Smooth muscle cell (in vitro differentiated cells): Measurements from ENCODE around the gene DRC1. TPM values are rescaled to one million over a fixed set of nuclear protein-coding genes. Genes with fewer than 3 reads are reported as not detected.

Experiments
- DNase-seq: peaks from one replicate; lab custom pipeline; 2025; ENCODE audit not compliant: unreplicated experiment; lab: John Stamatoyannopoulos, UW
- H2AFZ ChIP-seq: fragments of 200-600 bp; sonication (generic); 2 replicates; pipeline ENCODE4 v1.6.0; 2016; ENCODE audit warnings: antibody characterized with exemption, low read depth, mild to moderate bottlenecking
- H3F3A ChIP-seq: fragments of 200-600 bp; sonication (generic); 2 replicates; pipeline ENCODE4 v1.6.0; 2017; ENCODE audit warnings: antibody characterized with exemption, low read depth
- H3K27ac ChIP-seq: fragments of 200-600 bp; sonication (generic); 2 replicates; pipeline ENCODE4 v1.5.1; 2016; ENCODE audit warnings: low read depth, mild to moderate bottlenecking
- H3K27me3 ChIP-seq: fragments of 200-600 bp; sonication (generic); 2 replicates; pipeline ENCODE4 v1.6.1; 2016; ENCODE audit warnings: low read depth, mild to moderate bottlenecking
- H3K36me3 ChIP-seq: fragments of 200-600 bp; sonication (generic); 2 replicates; pipeline ENCODE4 v1.5.1; 2016; ENCODE audit warnings: low read depth
- H3K4me1 ChIP-seq: fragments of 200-600 bp; sonication (generic); 2 replicates; pipeline ENCODE4 v1.5.1; 2016; ENCODE audit warnings: low read depth
- H3K4me2 ChIP-seq: fragments of 200-600 bp; sonication (generic); 2 replicates; pipeline ENCODE4 v1.6.0; 2016; ENCODE audit warnings: mild to moderate bottlenecking
- H3K4me3 ChIP-seq: fragments of 200-600 bp; sonication (generic); 2 replicates; pipeline ENCODE4 v1.5.1; 2016; ENCODE audit warnings: mild to moderate bottlenecking
- H3K79me2 ChIP-seq: fragments of 200-600 bp; sonication (generic); 2 replicates; pipeline ENCODE4 v1.6.0; 2016; ENCODE audit warnings: low read depth, mild to moderate bottlenecking
- H3K9ac ChIP-seq: fragments of 200-600 bp; sonication (generic); 2 replicates; pipeline ENCODE4 v1.6.0; 2016; ENCODE audit warnings: low read depth
- H3K9me3 ChIP-seq: fragments of 200-600 bp; sonication (generic); replicated peaks from 2 replicates; pipeline ENCODE4 v1.5.1; 2016; ENCODE audit warnings: low read depth
- H4K20me1 ChIP-seq: fragments of 200-600 bp; sonication (generic); 2 replicates; pipeline ENCODE4 v1.6.0; 2016; ENCODE audit warnings: low read depth
- CTCF ChIP-seq: fragments of 200-600 bp; sonication (generic); IDR thresholded peaks from 2 replicates; pipeline ENCODE4 v1.5.1; 2017; ENCODE audit warnings: borderline replicate concordance, mild to moderate bottlenecking, antibody characterized with exemption; ENCODE audit not compliant: insufficient read depth, poor library complexity, severe bottlenecking
- WGBS: methylation state at CpG from one replicate; pipeline ENCODE4 v1.1.7; 2016; ENCODE audit warnings: low lambda C conversion rate; 5-methylcytosine and 5-hydroxymethylcytosine counted together
- polyA plus RNA-seq: library from polyadenylated mRNA; unstranded; fragments of >200 nt; fragmentation: Nextera tagmentation; extraction: Ambion mirVana; gene quantifications from 2 replicates; pipeline ENCODE4 v1.2.1, GENCODE V29; 2016
- total RNA-seq: library from RNA; depleted of rRNA; stranded (reverse); fragments of >200 nt; gene quantifications from 2 replicates; pipeline ENCODE4 v1.2.3, GENCODE V29; 2014

DRC1 gene
- total and polyA plus RNA-seq, 2 experiments from 2014 or later = 0.14 TPM; not detected in 1

GRCh38 chr2:26474261-26474785, 72.6 kb downstream of the DRC1 start:
- no peaks in the 10 kb centered on the region for H3K9me3 ChIP-seq
- peaks cover 8% of the 10 kb centered on the region for H3K4me1 ChIP-seq
- no peak for TF ChIP-seq CTCF
- no peaks in the 10 kb centered on the region for H3F3A ChIP-seq
- no peak overlapping the region for H3K4me2 ChIP-seq
- no peaks in the 10 kb centered on the region for H3K36me3 ChIP-seq
- H3K9ac ChIP-seq = no peak overlapping the region
- no peaks in the 10 kb centered on the region for H3K27me3 ChIP-seq
- 95% methylated on average over 13 of the region's 14 CpGs for WGBS
- DNase-seq = no peak
- H2AFZ ChIP-seq = no peak overlapping the region
- H3K79me2 ChIP-seq = no peaks in the 10 kb centered on the region
- H3K4me3 ChIP-seq = no peak overlapping the region
- H4K20me1 ChIP-seq = no peaks in the 10 kb centered on the region
- H3K27ac ChIP-seq = no peak overlapping the region

GRCh38 chr2:26475037-26475436, 73.3 kb downstream of the DRC1 start:
- no peaks in the 10 kb centered on the region for H3K27me3 ChIP-seq
- H3K4me1 ChIP-seq = peaks cover 8% of the 10 kb centered on the region
- WGBS = 98% methylated on average over 6 of the region's 6 CpGs
- H3K9ac ChIP-seq = no peak overlapping the region
- no peaks in the 10 kb centered on the region for H3K79me2 ChIP-seq
- no peaks in the 10 kb centered on the region for H4K20me1 ChIP-seq
- no peak overlapping the region for H3K4me3 ChIP-seq
- no peaks in the 10 kb centered on the region for H3K9me3 ChIP-seq
- no peak overlapping the region for H3K4me2 ChIP-seq
- DNase-seq = no peak
- H3K36me3 ChIP-seq = no peaks in the 10 kb centered on the region
- H2AFZ ChIP-seq = no peak overlapping the region
- no peaks in the 10 kb centered on the region for H3F3A ChIP-seq
- TF ChIP-seq CTCF = no peak
- no peak overlapping the region for H3K27ac ChIP-seq

GRCh38 chr2:26475832-26476501, 74.2 kb downstream of the DRC1 start:
- Histone ChIP-seq H3K4me3 (no peak overlapping the region), H3K36me3 (no peaks in the 10 kb centered on the region), H3K4me2 (no peak overlapping the region), H2AFZ (no peak overlapping the region), H3K27me3 (no peaks in the 10 kb centered on the region), H4K20me1 (no peaks in the 10 kb centered on the region), H3K27ac (no peak overlapping the region), H3K4me1 (peaks cover 8% of the 10 kb centered on the region), H3K9me3 (no peaks in the 10 kb centered on the region), H3K9ac (no peak overlapping the region), H3F3A (no peaks in the 10 kb centered on the region), H3K79me2 (no peaks in the 10 kb centered on the region)
- WGBS = 90% methylated on average over 19 of the region's 22 CpGs
- TF ChIP-seq CTCF = no peak
- DNase-seq = no peak
